Measurements from ENCODE around the gene TRIM44.

GRCh38 chr11:35678975-35679374 lies 16.4 kb downstream of the TRIM44 start:
- TF ChIP-seq CTCF (IDR thresholded peaks at IDR 0.05; ENCODE audit: insufficient read depth, low read length, poor library complexity, severe bottlenecking) = no peak
- no peak for TF ChIP-seq EZH2phosphoT487 (conservative IDR thresholded peaks at IDR 0.05; ENCODE audit: low read length)

All from SU-DHL-6 (cell line).